Measurements from ENCODE around the gene COL15A1.

- TF ChIP-seq CTCF (IDR thresholded peaks at IDR 0.05) (no peak), POLR2A (IDR thresholded peaks at IDR 0.05) (no peak)
Observed at GRCh38 chr9:99006511-99006910, 62.8 kb downstream of the COL15A1 start.

Data from Peyer's patch (tissue), 4 donors.